HepG2 (cell line): Measurements from ENCODE around the gene POP7. TPM values are rescaled to one million over a fixed set of nuclear protein-coding genes. Genes with fewer than 3 reads are reported as not detected.

Source experiments
- CERS6 ChIP-seq: sonication (generic); formaldehyde crosslinking; IDR thresholded peaks from 2 replicates; pipeline ENCODE4 v1.5.0; 2020; ENCODE audit warnings: missing genetic modification reagents
- FOXA1 ChIP-seq, 2 experiments: fragments of 450-650 bp in 1 of 2; sonication (generic) in 1 of 2; formaldehyde crosslinking in 1 of 2; IDR thresholded peaks; 2 replicates each; pipeline versions ENCODE4 v1.4.0 to v1.6.1; 2016 to 2020; ENCODE audit warnings: missing genetic modification reagents in 1 of 2
- FOXM1 ChIP-seq: sonication (generic); formaldehyde crosslinking; IDR thresholded peaks from 2 replicates; pipeline ENCODE4 v1.5.0; 2020; ENCODE audit warnings: missing genetic modification reagents
- GZF1 ChIP-seq: sonication (generic); formaldehyde crosslinking; IDR thresholded peaks from 2 replicates; pipeline ENCODE4 v1.5.1; 2020; ENCODE audit warnings: mild to moderate bottlenecking, missing genetic modification reagents
- IRF1 ChIP-seq: sonication (generic); formaldehyde crosslinking; IDR thresholded peaks from 2 replicates; pipeline ENCODE4 v1.4.0; 2020; ENCODE audit warnings: low read depth, mild to moderate bottlenecking, missing genetic modification reagents
- MZF1 ChIP-seq: sonication (generic); formaldehyde crosslinking; IDR thresholded peaks from 2 replicates; pipeline ENCODE4 v1.8.1; 2023; ENCODE audit warnings: mild to moderate bottlenecking, missing genetic modification reagents, borderline replicate concordance
- UBTF ChIP-seq: sonication (generic); formaldehyde crosslinking; IDR thresholded peaks from 2 replicates; pipeline ENCODE4 v1.4.0; 2020; ENCODE audit warnings: mild to moderate bottlenecking, missing genetic modification reagents
- ZBTB20 ChIP-seq: sonication (generic); formaldehyde crosslinking; IDR thresholded peaks from 2 replicates; pipeline ENCODE4 v1.8.1; 2023; ENCODE audit warnings: missing genetic modification reagents, low read depth, mild to moderate bottlenecking, borderline replicate concordance
- ZNF225 ChIP-seq: sonication (generic); formaldehyde crosslinking; IDR thresholded peaks from 2 replicates; pipeline ENCODE4 v1.4.0; 2020; ENCODE audit warnings: mild to moderate bottlenecking, missing genetic modification reagents
- ZNF232 ChIP-seq: sonication (generic); formaldehyde crosslinking; IDR thresholded peaks from 2 replicates; pipeline ENCODE4 v1.4.0; 2020; ENCODE audit warnings: missing genetic modification reagents, borderline replicate concordance
- ZNF512 ChIP-seq: sonication (generic); formaldehyde crosslinking; IDR thresholded peaks from 2 replicates; pipeline ENCODE4 v1.4.0; 2020; ENCODE audit warnings: mild to moderate bottlenecking, missing genetic modification reagents
- ZNF570 ChIP-seq: sonication (generic); formaldehyde crosslinking; IDR thresholded peaks from 2 replicates; pipeline ENCODE4 v1.4.0; 2020; ENCODE audit warnings: mild to moderate bottlenecking, missing genetic modification reagents, borderline replicate concordance
- ZNF768 ChIP-seq: sonication (generic); formaldehyde crosslinking; IDR thresholded peaks from 2 replicates; pipeline ENCODE4 v1.4.0; 2020; ENCODE audit warnings: missing genetic modification reagents
- ZSCAN29 ChIP-seq: sonication (generic); formaldehyde crosslinking; conservative IDR thresholded peaks from 2 replicates; pipeline ENCODE4 v1.4.0; 2020; ENCODE audit warnings: mild to moderate bottlenecking, missing genetic modification reagents
- polyA plus RNA-seq, 8 experiments: library from polyadenylated mRNA; depleted of rRNA in 3 of 8; stranded (reverse) in 7 of 8; unstranded in 1 of 8; fragments of >200 nt; fragmentation: Illumina TruSeq in 4 of 8; extraction: Trizol in 4 of 8; gene quantifications; 2 replicates each; pipeline versions ENCODE4 v1.2.1 to v1.2.3, GENCODE V29; 2011 to 2016; ENCODE audit warnings: low read depth in 4 of 8, missing spikeins in 1 of 8, mixed read lengths in 1 of 8; ENCODE audit not compliant: insufficient read depth in 1 of 8
- total RNA-seq, 5 experiments: library from RNA; depleted of rRNA; stranded (reverse); fragments of >200 nt; fragmentation: Illumina TruSeq; extraction: Trizol; gene quantifications; 2 replicates each; pipeline ENCODE4 v1.2.3, GENCODE V29; 2016; ENCODE audit warnings: low read depth in 1 of 5
- TF ChIP-seq, protein P1 (sequence below): sonication (generic); formaldehyde crosslinking; IDR thresholded peaks from 2 replicates; pipeline ENCODE4 v1.4.0; 2020; ENCODE audit warnings: missing genetic modification reagents, borderline replicate concordance
- TF ChIP-seq, protein P2 (sequence below): sonication (generic); formaldehyde crosslinking; IDR thresholded peaks from 2 replicates; pipeline ENCODE4 v1.5.1; 2020; ENCODE audit warnings: missing genetic modification reagents, mild to moderate bottlenecking, borderline replicate concordance
- TF ChIP-seq, protein P3 (sequence below): sonication (generic); formaldehyde crosslinking; IDR thresholded peaks from 2 replicates; pipeline ENCODE4 v1.5.0; 2020; ENCODE audit warnings: missing genetic modification reagents

POP7 gene
- total and polyA plus RNA-seq, 2 of the 13 experiments (the other 11 are each of a cell fraction or from before 2014, with no cell fraction given) = 63.9 to 91.1 TPM

- 0 out of 2 replicates have a peak, but pooled peaks have one; percentile 42 for TF ChIP-seq ZNF232
- no peak for TF ChIP-seq ZBTB20 (CRISPR knock-in tag)
- TF ChIP-seq, protein P1, sequence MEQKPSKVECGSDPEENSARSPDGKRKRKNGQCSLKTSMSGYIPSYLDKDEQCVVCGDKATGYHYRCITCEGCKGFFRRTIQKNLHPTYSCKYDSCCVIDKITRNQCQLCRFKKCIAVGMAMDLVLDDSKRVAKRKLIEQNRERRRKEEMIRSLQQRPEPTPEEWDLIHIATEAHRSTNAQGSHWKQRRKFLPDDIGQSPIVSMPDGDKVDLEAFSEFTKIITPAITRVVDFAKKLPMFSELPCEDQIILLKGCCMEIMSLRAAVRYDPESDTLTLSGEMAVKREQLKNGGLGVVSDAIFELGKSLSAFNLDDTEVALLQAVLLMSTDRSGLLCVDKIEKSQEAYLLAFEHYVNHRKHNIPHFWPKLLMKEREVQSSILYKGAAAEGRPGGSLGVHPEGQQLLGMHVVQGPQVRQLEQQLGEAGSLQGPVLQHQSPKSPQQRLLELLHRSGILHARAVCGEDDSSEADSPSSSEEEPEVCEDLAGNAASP (CRISPR knock-in tag) = 0 out of 2 replicates have a peak, but pooled peaks have one; percentile 14
- no peak for TF ChIP-seq CERS6 (CRISPR knock-in tag)
- TF ChIP-seq FOXM1 (CRISPR knock-in tag) = no peak
- TF ChIP-seq ZNF225 (CRISPR knock-in tag) = no peak
- peak; percentile 46; the same call in 1 of the 2 replicates for TF ChIP-seq GZF1 (CRISPR knock-in tag)
- no peak for TF ChIP-seq IRF1
- no peak for TF ChIP-seq ZNF570
- no peak for TF ChIP-seq ZNF768 (CRISPR knock-in tag)
- TF ChIP-seq ZSCAN29 (CRISPR knock-in tag) = no peak
- TF ChIP-seq UBTF (CRISPR knock-in tag) = peak; percentile 67
- TF ChIP-seq, protein P2, sequence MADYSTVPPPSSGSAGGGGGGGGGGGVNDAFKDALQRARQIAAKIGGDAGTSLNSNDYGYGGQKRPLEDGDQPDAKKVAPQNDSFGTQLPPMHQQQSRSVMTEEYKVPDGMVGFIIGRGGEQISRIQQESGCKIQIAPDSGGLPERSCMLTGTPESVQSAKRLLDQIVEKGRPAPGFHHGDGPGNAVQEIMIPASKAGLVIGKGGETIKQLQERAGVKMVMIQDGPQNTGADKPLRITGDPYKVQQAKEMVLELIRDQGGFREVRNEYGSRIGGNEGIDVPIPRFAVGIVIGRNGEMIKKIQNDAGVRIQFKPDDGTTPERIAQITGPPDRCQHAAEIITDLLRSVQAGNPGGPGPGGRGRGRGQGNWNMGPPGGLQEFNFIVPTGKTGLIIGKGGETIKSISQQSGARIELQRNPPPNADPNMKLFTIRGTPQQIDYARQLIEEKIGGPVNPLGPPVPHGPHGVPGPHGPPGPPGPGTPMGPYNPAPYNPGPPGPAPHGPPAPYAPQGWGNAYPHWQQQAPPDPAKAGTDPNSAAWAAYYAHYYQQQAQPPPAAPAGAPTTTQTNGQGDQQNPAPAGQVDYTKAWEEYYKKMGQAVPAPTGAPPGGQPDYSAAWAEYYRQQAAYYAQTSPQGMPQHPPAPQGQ = no peak
- no peak for TF ChIP-seq MZF1
- TF ChIP-seq ZNF512 (CRISPR knock-in tag) = no peak
- no peak for TF ChIP-seq FOXA1 (IDR thresholded peaks at IDR 0.05)
- TF ChIP-seq FOXA1 (CRISPR knock-in tag; IDR thresholded peaks at IDR 0.05) = no peak
- TF ChIP-seq, protein P3, sequence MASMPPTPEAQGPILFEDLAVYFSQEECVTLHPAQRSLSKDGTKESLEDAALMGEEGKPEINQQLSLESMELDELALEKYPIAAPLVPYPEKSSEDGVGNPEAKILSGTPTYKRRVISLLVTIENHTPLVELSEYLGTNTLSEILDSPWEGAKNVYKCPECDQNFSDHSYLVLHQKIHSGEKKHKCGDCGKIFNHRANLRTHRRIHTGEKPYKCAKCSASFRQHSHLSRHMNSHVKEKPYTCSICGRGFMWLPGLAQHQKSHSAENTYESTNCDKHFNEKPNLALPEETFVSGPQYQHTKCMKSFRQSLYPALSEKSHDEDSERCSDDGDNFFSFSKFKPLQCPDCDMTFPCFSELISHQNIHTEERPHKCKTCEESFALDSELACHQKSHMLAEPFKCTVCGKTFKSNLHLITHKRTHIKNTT = no peak
Observed at GRCh38 chr7:100720671-100721504, 15.0 kb downstream of the POP7 start (continued).
